ENCODE results near the gene IPO7. TPM values are rescaled to one million over a fixed set of nuclear protein-coding genes. Genes with fewer than 3 reads are reported as not detected.

Gene IPO7
- total and polyA plus RNA-seq, 2 of the 13 experiments (the other 11 are each of a cell fraction or from before 2014, with no cell fraction given) = 59.4 to 98.4 TPM

GRCh38 chr11:9461063-9461759 lies 76.8 kb downstream of the IPO7 start (continued):
- no peak for TF ChIP-seq TFAP4 (IDR thresholded peaks at IDR 0.05; ENCODE audit: borderline replicate concordance, low read depth)
- no peak for TF ChIP-seq ZNF143 (CRISPR knock-in tag; IDR thresholded peaks at IDR 0.05)
- no peak for TF ChIP-seq ZNF484 (CRISPR knock-in tag; IDR thresholded peaks at IDR 0.05; ENCODE audit: borderline replicate concordance, low read depth)
- no peak for TF ChIP-seq ZNF468 (CRISPR knock-in tag; IDR thresholded peaks at IDR 0.05)
- peak; percentile 96 for TF ChIP-seq ZFX (CRISPR knock-in tag; IDR thresholded peaks at IDR 0.05; ENCODE audit: low read depth)
- no peak for TF ChIP-seq TOPORS (CRISPR knock-in tag; IDR thresholded peaks at IDR 0.05)
- TF ChIP-seq ZSCAN31 (CRISPR knock-in tag; IDR thresholded peaks at IDR 0.05; ENCODE audit: low read depth) = peak; percentile 59; the same call in 1 of the 2 replicates
- no peak for TF ChIP-seq ETV6 (CRISPR knock-in tag; conservative IDR thresholded peaks at IDR 0.05)
- TF ChIP-seq KDM2A (CRISPR knock-in tag; IDR thresholded peaks at IDR 0.05; ENCODE audit: borderline replicate concordance, low read depth) = peak; percentile 47; the same call in 1 of the 2 replicates
- TF ChIP-seq TRIM22 (IDR thresholded peaks at IDR 0.05) = no peak
- TF ChIP-seq SALL1 (CRISPR knock-in tag; IDR thresholded peaks at IDR 0.05) = peak; percentile 60
- TF ChIP-seq ZEB1 (IDR thresholded peaks at IDR 0.05; ENCODE audit: insufficient replicate concordance, low read depth) = no peak
- no peak for TF ChIP-seq FOXP1 (IDR thresholded peaks at IDR 0.05)
- no peak for TF ChIP-seq FOXP1 (CRISPR knock-in tag; IDR thresholded peaks at IDR 0.05)
- TF ChIP-seq ZFP41 (CRISPR knock-in tag; IDR thresholded peaks at IDR 0.05; ENCODE audit: borderline replicate concordance) = no peak
- no peak for TF ChIP-seq FOXK1 (CRISPR knock-in tag; IDR thresholded peaks at IDR 0.05; ENCODE audit: borderline replicate concordance, low read depth)
- no peak for TF ChIP-seq SUZ12 (IDR thresholded peaks at IDR 0.05; ENCODE audit: low read depth, low read length)
- TF ChIP-seq MBNL3 (CRISPR knock-in tag; conservative IDR thresholded peaks at IDR 0.05) = no peak
- no peak; the same call in 1 of the 2 replicates for TF ChIP-seq NKX3-1 (CRISPR knock-in tag; IDR thresholded peaks at IDR 0.05)
- TF ChIP-seq SALL2 (CRISPR knock-in tag; IDR thresholded peaks at IDR 0.05) = no peak
- 0 out of 2 replicates have a peak, but pooled peaks have one; percentile 27 for TF ChIP-seq MTERF4 (CRISPR knock-in tag; IDR thresholded peaks at IDR 0.05)
- peak; percentile 64 for TF ChIP-seq ZNF768 (CRISPR knock-in tag; IDR thresholded peaks at IDR 0.05)
- no peak for TF ChIP-seq HDAC1 (CRISPR knock-in tag; IDR thresholded peaks at IDR 0.05)
- TF ChIP-seq SOX5 (CRISPR knock-in tag; IDR thresholded peaks at IDR 0.05; ENCODE audit: borderline replicate concordance) = 0 out of 2 replicates have a peak, but pooled peaks have one; percentile 16
- TF ChIP-seq KDM1A (CRISPR knock-in tag; IDR thresholded peaks at IDR 0.05) = no peak
- no peak for TF ChIP-seq HIC2 (CRISPR knock-in tag; IDR thresholded peaks at IDR 0.05; ENCODE audit: low read depth)
- TF ChIP-seq ATF7 (IDR thresholded peaks at IDR 0.05) = no peak
- no peak for TF ChIP-seq ATF7 (CRISPR knock-in tag; IDR thresholded peaks at IDR 0.05)
- TF ChIP-seq SNAPC2 (CRISPR knock-in tag; IDR thresholded peaks at IDR 0.05) = no peak

Measured in HepG2 (cell line).